Keratinocyte (primary cell): ENCODE data around the gene LVRN.

Experiments
- EZH2 ChIP-seq: IDR thresholded peaks from one replicate; pipeline ENCODE4 v1.6.1; 2012; ENCODE audit warnings: inconsistent platforms, mild to moderate bottlenecking, low read length, moderate library complexity
- TF ChIP-seq, protein P1 (sequence below), 3 experiments: IDR thresholded peaks in 1 of 3; conservative IDR thresholded peaks in 1 of 3; optimal IDR thresholded peaks in 1 of 3; 2 replicates in 2 of 3; 3 replicates in 1 of 3; pipeline versions ENCODE3 to v1.5.1; 2011; ENCODE audit warnings: low read length in 3 of 3, mild to moderate bottlenecking in 3 of 3, moderate library complexity in 2 of 3, control low read depth in 1 of 3, inconsistent platforms in 1 of 3; ENCODE audit not compliant: insufficient read depth in 2 of 3; ENCODE audit errors: extremely low read depth in 1 of 3

DNA sequence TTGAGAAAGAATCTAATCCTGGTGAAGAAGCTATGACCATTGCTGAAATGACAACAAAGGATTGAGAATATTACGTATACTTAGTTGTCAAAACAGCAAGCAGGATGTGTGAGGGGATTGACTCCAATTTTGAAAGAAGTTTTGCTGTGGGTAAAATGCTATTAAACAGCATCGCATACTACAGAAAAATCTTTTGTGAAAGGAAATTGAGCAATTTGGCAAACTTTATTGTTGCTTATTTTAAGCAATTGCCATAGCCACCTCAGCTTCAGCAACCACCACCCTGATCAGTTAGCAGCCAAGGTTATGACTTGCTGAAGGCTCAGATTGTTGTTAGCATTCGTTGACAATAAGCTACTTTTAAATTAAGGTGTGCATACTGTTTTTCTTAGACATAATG lies 47.5 kb downstream of the LVRN start:
- TF ChIP-seq, protein P1, sequence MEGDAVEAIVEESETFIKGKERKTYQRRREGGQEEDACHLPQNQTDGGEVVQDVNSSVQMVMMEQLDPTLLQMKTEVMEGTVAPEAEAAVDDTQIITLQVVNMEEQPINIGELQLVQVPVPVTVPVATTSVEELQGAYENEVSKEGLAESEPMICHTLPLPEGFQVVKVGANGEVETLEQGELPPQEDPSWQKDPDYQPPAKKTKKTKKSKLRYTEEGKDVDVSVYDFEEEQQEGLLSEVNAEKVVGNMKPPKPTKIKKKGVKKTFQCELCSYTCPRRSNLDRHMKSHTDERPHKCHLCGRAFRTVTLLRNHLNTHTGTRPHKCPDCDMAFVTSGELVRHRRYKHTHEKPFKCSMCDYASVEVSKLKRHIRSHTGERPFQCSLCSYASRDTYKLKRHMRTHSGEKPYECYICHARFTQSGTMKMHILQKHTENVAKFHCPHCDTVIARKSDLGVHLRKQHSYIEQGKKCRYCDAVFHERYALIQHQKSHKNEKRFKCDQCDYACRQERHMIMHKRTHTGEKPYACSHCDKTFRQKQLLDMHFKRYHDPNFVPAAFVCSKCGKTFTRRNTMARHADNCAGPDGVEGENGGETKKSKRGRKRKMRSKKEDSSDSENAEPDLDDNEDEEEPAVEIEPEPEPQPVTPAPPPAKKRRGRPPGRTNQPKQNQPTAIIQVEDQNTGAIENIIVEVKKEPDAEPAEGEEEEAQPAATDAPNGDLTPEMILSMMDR (optimal IDR thresholded peaks at IDR 0.05 in 1 of 3, IDR thresholded peaks at IDR 0.05 in 1 of 3, conservative IDR thresholded peaks at IDR 0.05 in 1 of 3; ENCODE audit: extremely low read depth in 1 of 3, insufficient read depth in 2 of 3, low read length in 3 of 3) = no peak
- no peak for TF ChIP-seq EZH2
